DLD1 (cell line): ENCODE measurements around the gene MUC5B.

Source experiments
- in situ Hi-C: cut with HindIII; loops from 2 replicates; pipeline ENCODE4 v1.10.0; 2017; ENCODE audit warnings: low sequenced_read_pairs

The MUC5B gene

DNA sequence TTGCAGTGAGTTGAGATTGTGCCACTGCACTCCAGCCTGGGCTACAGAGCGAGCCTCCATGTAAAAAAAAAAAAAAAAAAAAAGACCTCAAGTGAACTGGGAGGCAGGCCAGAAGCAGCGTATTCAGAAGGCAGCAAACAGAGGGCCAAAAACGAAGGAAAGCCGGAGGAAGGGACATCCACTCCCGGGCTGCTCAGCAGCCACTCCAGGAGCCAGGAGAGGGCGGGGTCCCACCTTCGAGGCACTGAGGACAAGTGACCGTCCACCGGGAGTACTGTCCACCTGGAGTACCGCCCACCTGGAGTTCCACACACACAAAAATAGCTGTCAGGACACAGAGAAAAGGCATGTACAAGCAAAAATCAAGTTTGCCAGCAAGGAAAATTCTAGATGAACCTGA lies 81.1 kb downstream of the MUC5B start:
- in situ Hi-C loops: no loop called here

- in situ Hi-C loops: no loop called here
Observed at GRCh38 chr11:1304380-1304779, 81.5 kb downstream of the MUC5B start.

GRCh38 chr11:1305063-1305495 lies 82.2 kb downstream of the MUC5B start:
- in situ Hi-C loops: no loop called here

DNA sequence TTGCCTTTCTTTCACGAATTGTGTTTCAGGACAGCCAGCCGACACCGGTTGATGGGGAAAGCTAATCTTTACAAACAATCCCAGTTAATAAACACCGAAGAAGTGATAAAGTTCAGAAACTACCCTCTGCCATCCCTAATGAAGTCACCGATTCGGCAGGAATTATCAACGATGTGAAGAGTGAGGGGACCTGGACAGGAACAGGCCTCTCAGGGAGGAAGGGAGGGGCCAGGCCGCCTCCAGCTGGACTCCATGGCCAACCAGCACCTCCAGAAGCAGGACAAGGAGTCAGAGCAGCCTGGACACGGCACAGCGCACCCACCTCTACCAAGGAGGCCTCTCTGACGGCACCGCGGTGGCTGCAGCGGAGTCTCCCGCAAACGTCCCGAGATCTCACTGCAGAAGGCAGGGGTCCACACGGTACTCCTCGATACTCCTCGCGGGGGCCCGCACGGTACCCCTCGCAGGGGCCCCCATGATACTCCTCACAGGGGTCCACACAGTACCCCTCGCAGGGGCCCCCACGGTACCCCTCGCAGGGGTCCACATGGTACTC lies 82.7 kb downstream of the MUC5B start:
- in situ Hi-C loops: no loop called here

DNA sequence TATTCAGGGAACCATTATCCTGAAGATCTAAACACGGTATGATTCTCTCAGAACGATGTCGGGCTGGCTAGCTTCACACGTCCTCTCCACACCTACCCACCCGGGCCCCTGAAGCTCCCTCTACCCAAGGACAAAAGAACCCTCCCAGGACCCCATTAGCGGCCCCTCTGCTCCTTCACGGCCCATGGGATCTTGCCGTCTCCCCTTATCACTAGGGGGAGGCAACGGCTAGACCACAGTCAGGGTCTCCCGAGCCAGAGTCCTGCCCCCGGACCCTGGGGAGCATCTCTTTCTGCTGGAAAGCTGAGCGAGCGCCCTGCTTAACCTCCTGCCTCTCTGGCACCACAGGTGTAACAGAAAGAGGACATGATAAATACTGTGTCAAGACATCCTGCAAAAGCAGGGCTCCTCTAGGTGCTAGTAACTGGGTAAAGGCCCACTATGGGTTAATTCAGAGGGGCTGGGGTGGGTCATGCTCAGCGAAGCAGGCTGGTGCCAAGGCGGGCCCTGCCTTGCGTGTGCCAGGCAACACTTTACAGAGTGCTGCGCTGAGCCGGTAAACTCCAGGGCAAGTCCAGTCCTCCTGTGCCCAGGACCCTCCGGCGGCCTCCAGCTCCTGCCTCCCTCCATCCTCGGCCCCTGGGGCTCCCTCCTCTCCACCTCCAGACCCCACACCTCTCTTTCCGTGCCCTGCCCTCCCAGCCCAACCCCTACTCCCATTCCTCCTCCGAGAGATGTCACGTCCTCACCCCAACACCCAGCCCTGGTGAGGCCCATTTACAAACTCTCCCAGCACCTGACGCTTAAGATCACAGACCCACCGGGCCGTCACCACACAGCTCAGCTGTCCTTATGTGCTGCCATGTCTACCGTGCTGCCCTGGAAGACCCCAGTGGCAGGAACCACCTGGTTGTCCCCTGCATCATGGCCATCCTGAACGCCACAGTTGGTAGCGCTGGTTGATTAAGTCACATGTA lies 83.6 kb downstream of the MUC5B start:
- in situ Hi-C loops: no loop called here

- in situ Hi-C loops: no loop called here
Observed at GRCh38 chr11:1307163-1307870, 84.5 kb downstream of the MUC5B start.

DNA sequence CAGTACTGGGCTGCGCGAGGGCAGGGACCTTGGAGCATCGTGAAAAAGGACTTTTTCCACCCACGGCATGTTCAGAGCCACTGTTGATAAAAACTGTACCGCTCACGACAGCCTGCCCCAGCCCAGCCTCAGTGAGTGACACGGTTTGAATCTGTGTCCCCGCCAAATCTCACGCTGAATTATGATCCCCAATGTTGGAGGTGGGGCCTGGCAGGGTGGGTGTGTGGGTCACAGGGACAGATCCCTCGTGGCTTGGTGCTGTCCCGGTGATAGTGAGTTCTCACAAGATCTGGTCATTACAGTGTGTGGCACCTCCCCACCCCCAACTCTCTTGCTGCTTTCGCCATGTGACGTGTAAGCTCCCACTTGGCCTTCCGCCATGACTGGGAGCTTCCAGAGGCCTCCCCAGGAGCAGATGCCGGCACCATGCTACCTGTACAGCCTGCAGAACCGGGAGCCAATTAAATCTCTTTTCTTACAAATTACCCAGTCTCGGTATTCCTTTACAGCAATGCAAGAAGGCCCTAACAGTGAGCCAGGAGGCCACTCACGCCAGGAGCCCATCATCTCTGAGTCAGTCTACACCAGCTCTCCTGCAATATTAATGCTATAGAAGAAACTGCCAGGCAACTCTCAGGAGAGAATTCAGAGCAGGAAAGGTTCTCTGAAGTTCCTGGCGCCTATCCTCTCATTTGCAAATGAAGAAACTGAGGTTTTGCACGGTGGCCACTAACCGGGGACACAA lies 85.3 kb downstream of the MUC5B start:
- in situ Hi-C loops: no loop called here

GRCh38 chr11:1308743-1309497 lies 86.1 kb downstream of the MUC5B start:
- in situ Hi-C loops: no loop called here

DNA sequence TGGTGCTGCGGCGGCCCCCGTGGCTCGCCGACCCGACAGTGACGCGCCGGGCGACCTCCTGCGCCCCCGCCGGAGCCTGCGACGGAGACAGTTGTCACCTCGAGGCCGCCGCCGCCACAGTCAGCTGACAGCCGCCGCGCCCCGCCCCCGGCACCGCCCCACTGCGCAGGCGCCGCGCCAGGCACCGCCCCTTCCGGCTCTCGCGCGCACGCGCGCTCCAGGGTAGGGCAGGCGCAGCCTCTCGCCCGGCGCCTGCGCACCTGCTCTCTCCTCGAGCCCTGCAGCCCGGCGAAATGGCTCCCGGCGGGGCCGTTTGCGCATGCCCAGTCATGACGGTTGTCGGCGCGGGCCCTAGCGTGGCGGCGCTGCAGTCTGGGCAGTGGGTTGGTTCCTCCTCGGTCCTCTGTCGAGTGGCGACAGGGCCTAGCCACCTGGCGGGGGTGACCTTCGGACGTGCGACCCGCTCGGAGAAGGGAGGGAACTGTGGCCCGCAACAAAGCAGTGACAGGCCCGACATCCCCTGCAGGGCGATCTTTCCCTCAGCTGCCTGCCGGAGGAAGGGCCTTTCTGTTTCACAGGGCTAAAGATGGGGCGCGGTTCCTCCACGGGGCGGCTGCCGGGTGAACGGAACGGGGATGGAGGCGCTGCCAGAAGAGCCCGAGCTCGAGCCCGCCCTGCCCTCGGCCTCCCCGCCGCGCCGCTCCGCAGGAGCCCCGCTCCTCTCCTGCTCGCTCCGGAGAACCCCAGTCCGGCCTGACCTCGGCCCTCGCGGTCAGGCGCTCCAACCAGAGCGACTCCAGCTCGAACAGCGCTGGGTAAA lies 86.8 kb downstream of the MUC5B start, which contains the start of gene TOLLIP:
Gene TOLLIP, minus strand, starts transcription at position 135 of the 820 bp plus-strand sequence. Its CDS starts 134 bp downstream, at position 1.
- in situ Hi-C loops: no loop called here

GRCh38 chr11:1310318-1310687 lies 87.4 kb downstream of the MUC5B start:
- in situ Hi-C loops: no loop called here

GRCh38 chr11:1310772-1311468 lies 88.1 kb downstream of the MUC5B start:
- in situ Hi-C loops: no loop called here
